ENCODE data around the gene FN1. TPM values are rescaled to one million over a fixed set of nuclear protein-coding genes. Genes with fewer than 3 reads are reported as not detected.

Gene FN1
- total and polyA plus RNA-seq, 4 donors = 339 to 1,753 (median 934) TPM

DNA sequence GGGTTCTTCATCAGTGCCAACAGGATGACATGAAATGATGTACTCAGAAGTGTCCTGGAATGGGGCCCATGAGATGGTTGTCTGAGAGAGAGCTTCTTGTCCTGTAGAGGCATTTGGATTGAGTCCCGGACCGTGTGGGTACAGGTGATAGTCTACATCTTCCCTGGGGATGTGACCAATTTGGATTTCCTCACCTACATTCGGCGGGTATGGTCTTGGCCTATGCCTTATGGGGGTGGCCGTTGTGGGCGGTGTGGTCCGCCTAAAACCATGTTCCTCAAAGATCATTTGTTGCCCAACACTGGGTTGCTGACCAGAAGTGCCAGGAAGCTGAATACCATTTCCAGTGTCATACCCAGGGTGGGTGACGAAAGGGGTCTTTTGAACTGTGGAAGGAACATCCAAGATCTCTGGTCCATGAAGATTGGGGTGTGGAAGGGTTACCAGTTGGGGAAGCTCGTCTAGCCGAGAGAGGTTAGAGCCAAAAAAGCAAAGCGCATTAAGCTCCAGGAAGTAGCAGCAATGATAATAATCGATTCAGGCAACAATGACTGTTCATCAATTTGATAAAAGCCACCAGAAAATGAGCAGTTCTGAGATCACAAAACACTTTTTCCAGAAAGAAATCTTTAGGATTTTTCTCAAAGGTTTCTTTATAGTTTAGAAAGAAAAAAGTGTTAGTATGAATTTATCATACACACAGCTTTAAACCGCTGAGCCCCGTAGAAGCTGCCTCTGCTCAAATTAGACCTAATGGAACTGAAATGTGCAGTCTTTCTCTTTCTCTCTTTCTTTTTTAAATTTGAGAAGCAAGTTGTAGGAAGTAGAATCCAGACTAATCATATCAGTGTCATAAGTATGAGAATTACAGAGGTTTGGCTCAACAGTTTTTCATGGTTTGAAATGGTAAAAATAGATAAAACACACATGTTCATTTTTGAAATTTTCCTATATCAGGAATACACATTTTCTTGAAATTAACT is 63.7 kb downstream of the FN1 start:
- no peak for ATAC-seq (ENCODE audit: insufficient read depth, low FRiP score)
- Histone ChIP-seq H3K27ac (ENCODE audit: low read depth in 1 of 2, low read length in 1 of 2) (no peak overlapping the region), H3K9me3 (ENCODE audit: control insufficient read depth in 4 of 4, insufficient read depth in 3 of 4, low read length in 3 of 4) (peaks cover 0 to 2% (median 0%) of the 10 kb centered on the region in 4 donors), H3K9ac (ENCODE audit: insufficient read depth in 1 of 2, low read length in 2 of 2) (no peak overlapping the region), H3K4me3 (no peak overlapping the region), H3K36me3 (ENCODE audit: control insufficient read depth in 4 of 4, insufficient read depth in 4 of 4, low read length in 4 of 4) (peaks cover 16 to 71% (median 45%) of the 10 kb centered on the region in 4 donors), H3K27me3 (ENCODE audit: control insufficient read depth in 3 of 3, insufficient read depth in 3 of 3, low read length in 2 of 3) (no peaks in the 10 kb centered on the region), H3K4me1 (ENCODE audit: control insufficient read depth in 5 of 5, insufficient read depth in 5 of 5, low read length in 5 of 5) (no peaks in the 10 kb centered on the region)
- no peak for DNase-seq
- TF ChIP-seq, protein P1, sequence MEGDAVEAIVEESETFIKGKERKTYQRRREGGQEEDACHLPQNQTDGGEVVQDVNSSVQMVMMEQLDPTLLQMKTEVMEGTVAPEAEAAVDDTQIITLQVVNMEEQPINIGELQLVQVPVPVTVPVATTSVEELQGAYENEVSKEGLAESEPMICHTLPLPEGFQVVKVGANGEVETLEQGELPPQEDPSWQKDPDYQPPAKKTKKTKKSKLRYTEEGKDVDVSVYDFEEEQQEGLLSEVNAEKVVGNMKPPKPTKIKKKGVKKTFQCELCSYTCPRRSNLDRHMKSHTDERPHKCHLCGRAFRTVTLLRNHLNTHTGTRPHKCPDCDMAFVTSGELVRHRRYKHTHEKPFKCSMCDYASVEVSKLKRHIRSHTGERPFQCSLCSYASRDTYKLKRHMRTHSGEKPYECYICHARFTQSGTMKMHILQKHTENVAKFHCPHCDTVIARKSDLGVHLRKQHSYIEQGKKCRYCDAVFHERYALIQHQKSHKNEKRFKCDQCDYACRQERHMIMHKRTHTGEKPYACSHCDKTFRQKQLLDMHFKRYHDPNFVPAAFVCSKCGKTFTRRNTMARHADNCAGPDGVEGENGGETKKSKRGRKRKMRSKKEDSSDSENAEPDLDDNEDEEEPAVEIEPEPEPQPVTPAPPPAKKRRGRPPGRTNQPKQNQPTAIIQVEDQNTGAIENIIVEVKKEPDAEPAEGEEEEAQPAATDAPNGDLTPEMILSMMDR (IDR thresholded peaks at IDR 0.05; ENCODE audit: control extremely low read depth, extremely low read depth) = no peak
- 87 to 89% methylated on average over 14 of the region's 14 CpGs for WGBS, 2 donors

DNA sequence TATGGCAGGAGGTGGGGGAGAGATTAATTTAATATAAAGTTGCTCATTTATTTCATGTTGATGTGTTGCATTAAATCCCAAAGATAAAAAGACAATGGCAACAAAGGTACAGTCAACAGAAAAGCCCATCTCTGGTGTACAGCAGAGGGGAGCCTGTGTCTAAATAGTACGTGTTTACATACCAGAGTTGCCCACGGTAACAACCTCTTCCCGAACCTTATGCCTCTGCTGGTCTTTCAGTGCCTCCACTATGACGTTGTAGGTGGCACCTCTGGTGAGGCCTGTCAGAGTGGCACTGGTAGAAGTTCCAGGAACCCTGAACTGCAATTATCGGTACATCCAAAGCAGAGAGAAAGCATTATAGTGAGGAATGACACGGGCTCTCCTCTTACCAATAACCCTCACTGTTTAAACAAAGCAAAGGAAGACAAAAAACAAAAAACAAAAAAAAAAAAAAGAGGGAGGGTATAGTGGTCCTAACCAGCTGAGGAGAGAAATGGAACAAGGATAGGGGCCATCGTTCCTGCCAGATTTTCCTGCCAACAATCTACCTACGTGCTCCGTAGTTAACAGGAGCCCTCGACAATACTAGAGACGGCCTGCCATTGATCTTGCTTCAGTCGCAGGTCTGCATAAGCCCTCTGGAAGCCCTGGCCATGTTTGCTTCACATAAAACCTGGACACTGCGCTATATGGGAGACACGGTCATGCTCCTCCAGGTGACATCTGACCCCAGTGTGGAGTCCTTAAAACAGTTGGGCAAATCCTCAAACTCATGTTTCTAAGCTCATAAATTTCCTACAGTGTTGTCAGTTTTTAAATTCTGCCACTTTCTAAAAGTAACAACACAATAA is 65.5 kb downstream of the FN1 start:
- Histone ChIP-seq H3K9ac (ENCODE audit: insufficient read depth in 1 of 2, low read length in 2 of 2) (no peak overlapping the region), H3K9me3 (ENCODE audit: control insufficient read depth in 4 of 4, insufficient read depth in 3 of 4, low read length in 3 of 4) (peaks cover 0 to 2% (median 0%) of the 10 kb centered on the region in 4 donors), H3K27me3 (ENCODE audit: control insufficient read depth in 3 of 3, insufficient read depth in 3 of 3, low read length in 2 of 3) (no peaks in the 10 kb centered on the region), H3K4me1 (ENCODE audit: control insufficient read depth in 5 of 5, insufficient read depth in 5 of 5, low read length in 5 of 5) (no peaks in the 10 kb centered on the region), H3K36me3 (ENCODE audit: control insufficient read depth in 4 of 4, insufficient read depth in 4 of 4, low read length in 4 of 4) (peaks cover 15 to 71% (median 38%) of the 10 kb centered on the region in 4 donors), H3K4me3 (no peak overlapping the region), H3K27ac (ENCODE audit: low read depth in 1 of 2, low read length in 1 of 2) (peak overlapping the region in 1 of 2 donors; percentile 31)
- DNase-seq = no peak
- no peak for ATAC-seq (ENCODE audit: insufficient read depth, low FRiP score)
- 83 to 88% methylated on average over 14 of the region's 14 CpGs for WGBS, 2 donors
- TF ChIP-seq, protein P1 (IDR thresholded peaks at IDR 0.05; ENCODE audit: control extremely low read depth, extremely low read depth) = no peak

DNA sequence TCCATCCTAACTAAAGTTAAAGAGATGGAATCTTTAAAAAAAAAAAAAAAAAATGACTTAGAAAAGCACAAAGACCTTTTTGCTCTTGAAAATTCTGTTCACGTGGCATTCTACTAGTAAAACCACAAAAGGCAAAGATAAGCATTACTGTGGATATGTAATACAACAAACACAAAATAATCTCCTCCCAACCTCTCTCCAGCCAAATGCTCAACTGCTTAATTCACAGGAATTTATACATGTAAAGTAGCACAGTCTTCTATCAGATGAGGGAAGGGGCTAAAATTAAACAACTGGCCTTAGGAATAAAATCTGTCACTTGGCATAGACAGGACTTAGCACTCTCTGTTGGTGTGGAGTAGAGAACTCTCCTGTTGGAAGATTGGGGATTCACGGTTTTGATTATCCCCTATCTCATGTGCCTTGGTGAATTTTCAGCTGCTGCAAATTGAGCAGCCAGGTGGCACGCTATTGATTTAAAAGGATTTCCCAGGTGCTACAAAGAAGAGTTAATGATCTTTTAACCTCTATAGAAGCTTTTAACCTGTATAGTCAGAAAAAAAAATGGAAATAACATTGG is 66.6 kb downstream of the FN1 start:
- Histone ChIP-seq H3K9ac (ENCODE audit: insufficient read depth in 1 of 2, low read length in 2 of 2) (peak overlapping the region in 1 of 2 donors; percentile 7), H3K4me1 (ENCODE audit: control insufficient read depth in 5 of 5, insufficient read depth in 5 of 5, low read length in 5 of 5) (no peaks in the 10 kb centered on the region), H3K4me3 (no peak overlapping the region), H3K27ac (ENCODE audit: low read depth in 1 of 2, low read length in 1 of 2) (no peak overlapping the region), H3K9me3 (ENCODE audit: control insufficient read depth in 4 of 4, insufficient read depth in 3 of 4, low read length in 3 of 4) (peaks cover 0 to 2% (median 0%) of the 10 kb centered on the region in 4 donors), H3K36me3 (ENCODE audit: control insufficient read depth in 4 of 4, insufficient read depth in 4 of 4, low read length in 4 of 4) (peaks cover 14 to 71% (median 34%) of the 10 kb centered on the region in 4 donors), H3K27me3 (ENCODE audit: control insufficient read depth in 3 of 3, insufficient read depth in 3 of 3, low read length in 2 of 3) (no peaks in the 10 kb centered on the region)
- DNase-seq (no peak), ATAC-seq (ENCODE audit: insufficient read depth, low FRiP score) (no peak)
- WGBS, 2 donors = 84 to 90% methylated on average over 3 of the region's 3 CpGs
- TF ChIP-seq, protein P1 (IDR thresholded peaks at IDR 0.05; ENCODE audit: control extremely low read depth, extremely low read depth) = no peak
